Measurements from ENCODE around the gene CHERP.
"Not testable (repeated sequence)": the region's sequence is repeated elsewhere in the genome, so short reads cannot be mapped to it uniquely, and the experiment has no call there.

Gene CHERP

DNA sequence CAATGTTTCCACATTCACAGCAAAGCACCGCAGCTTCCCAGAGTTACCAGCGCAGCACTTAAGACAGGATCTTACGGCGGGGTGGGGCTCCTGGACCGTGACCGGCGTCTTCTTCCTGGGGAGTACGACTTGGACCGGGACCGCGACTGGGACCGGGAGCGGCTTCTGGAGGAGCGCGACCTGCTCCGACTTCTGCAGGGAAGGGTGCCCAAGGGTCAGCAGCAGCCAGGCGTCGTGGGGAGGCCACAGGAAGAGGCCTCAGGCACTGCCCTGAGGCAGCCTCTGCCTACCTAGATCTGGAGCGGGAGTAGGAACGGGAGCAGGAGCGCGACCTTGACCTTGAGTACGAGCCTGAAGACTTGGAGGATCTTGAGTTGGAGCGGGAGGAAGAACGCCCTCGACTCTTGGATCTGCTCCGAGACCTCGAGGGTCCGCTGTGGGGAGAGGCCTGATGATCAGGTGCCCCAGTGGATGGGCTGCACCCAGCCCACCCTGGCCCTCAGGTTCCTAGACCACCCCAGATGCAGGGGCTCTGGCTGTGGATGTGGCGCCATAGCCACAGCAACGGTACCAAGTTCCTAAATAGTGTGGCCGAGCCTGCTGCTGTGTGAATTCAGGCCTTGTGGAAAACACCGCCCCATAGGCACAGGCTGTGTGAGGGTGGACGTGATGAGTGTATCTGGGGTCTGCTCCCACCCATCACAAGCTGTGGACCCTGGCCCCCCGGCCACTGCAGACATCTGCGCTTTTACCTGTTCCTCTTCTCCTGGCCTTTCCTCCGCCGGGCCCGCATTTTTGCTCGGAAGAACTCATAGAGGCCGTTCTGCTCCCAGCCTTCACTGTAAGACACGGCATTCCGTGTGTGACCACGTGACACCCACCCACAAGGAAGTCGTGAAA lies 21.9 kb downstream of the CHERP start:
- DNase-seq (ENCODE audit: low read depth in 2 of 2) = no peak

DNA sequence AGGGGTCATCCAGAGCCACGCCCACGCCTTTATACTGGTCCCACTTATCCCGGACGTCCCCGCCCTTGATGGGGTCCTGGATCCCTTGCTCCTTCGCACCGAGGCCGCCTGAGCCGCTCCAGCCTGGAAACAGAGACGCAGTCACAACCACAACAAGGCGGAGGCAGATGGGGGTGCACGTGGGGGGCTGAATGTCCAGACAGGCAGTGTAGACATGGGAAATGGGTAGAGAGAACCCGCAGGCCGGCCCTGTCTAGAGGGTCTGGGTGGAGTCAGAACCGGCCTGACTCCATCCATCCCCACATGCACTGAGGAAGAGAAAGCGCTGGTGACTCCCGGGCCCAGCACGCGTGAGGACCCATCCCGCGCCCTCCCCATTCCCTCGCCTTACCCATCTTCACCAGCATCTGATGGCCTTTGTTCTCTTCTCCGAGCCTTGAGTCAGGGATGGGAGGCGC lies 23.0 kb downstream of the CHERP start:
- DNase-seq (ENCODE audit: low read depth in 2 of 2) = no peak

DNA sequence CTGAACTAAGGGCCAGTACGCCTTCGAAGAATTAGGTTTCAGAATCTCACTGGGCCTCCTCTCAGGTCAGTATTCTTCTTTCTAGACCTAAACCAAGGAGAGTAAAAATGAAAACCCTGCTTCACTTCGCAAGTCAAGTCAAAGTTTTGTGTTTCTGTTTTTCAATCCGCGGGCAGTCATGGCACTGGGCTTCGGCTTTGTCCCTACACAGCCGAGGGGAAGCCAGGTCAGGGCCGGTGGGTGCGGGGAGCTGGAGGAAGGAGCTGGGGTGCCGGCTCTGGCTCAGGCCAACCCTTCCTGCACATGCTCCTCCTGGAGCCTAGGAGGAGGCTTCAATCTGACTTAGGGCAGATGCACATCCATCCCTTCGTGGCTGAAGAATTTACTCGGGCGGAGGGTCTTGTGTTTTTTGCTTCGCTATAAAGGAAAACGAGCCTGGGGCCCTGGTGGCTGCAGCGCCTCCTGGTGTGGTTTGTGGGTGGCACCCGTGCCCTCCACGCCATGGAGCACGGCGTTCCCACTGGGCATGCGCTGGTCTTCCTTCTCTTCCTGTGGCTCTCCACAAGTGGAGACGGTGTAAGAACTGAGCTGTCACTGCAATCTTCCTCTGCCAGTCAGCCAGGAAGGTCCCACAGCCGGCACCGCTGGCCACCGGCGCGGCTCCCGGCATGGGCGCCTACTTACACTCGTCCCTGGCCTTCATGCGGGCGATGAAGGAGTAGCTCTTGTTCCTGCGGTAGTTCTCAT lies 23.6 kb downstream of the CHERP start:
- no peak for DNase-seq (ENCODE audit: low read depth in 2 of 2)

DNA sequence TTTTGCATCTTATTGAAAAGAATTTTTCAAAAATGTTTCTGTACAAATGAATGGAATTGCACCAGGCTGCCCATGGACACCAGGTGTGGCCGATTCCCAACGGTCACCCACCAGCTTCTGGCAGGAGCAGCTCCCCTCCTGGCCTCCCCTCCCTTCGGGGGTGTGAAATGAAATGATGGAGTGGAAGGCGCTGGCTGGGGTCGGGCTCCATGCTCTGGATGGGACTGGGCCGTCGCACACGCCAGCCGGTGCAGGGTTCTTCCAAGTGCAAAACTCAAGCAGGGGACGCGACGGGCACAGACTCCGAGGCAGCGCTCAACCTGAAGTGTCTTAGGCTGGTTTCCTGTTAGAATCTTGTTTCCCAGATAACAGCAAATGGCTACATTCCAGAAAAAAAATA lies 24.2 kb downstream of the CHERP start:
- no peak for DNase-seq (ENCODE audit: low read depth in 2 of 2)

DNA sequence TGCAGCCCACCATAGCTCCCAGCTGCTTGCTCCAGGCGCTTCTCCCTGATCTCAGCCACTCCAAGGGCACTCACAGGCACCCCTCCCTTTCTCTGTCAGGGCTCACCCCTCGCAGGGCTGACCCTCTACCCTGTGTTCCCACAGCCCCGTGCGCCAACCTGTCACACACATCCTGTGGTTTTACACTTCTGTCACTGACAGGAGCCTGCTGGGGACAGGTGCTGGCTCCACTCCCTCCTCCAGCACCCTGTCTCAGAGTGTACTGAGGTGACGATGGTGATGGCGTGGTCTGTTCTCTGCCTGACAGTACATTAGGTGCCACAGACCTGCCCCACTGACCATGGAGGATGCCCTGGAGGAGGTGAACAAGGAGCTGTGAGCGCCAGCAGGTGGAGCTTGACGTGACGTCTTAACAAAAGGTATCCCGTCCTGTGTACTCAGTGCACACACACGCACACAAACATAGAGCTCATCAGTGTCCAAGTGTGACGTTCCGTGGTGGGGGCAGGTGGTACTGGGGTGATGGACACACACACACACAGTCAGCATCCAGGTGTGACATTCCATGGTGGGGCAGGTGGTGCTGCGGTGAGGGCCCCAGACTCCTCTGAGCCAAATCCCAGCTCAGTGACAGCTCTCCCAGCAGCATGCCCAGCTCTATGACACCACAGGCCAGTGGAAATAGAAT lies 25.2 kb downstream of the CHERP start:
- DNase-seq (ENCODE audit: low read depth in 2 of 2) = no peak

DNA sequence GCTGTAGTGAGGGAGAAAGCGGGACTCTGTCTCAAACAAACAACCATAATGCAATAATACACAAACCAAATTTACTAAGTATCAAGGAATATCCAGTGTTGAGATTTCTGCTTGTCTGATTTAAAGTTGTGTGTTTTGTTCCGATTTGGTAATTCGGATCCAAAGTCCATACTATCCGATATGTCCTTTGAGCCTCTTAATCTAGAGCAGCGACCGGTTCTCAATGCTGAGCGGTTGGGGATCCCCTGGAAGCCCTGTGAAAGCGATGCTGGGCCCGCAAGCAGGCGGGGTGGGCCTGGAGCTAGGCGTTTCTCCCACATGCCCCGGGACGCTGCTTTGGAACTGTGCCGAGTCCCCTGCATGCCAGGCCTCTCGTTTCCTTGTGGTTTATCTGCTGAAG lies 25.9 kb downstream of the CHERP start:
- DNase-seq (ENCODE audit: low read depth in 2 of 2) = no peak

DNA sequence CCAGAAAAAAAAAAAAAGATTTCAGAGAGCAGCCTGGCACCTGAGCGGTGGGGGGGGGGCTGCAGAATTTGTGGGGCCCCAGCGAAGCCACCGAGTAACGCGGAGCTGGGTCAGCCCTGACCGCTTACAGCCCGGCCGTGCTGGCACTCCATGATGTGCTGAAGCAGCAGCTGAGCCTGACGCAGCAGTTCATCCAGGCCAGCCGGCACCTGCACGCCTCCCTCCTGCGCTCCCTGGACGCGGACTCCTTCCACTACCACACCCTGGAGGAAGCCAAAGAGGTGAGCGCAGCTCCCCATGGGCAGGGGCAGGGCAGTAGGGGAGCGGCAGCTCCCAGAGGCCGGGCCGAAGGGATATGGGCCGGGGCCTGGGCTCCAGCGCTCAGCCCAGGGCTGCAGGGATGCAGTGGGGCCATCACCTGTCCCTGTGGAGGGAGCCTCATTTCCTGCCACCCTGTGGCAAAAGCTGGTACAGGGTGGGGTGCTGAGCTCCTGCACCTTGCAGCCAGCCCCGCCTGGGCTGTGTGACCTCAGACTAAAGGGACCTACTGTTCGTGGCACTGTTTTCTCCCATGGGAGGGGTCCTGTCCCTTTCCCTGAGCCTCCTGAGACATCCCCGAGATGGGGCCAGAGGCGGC lies 27.7 kb downstream of the CHERP start:
- no peak for DNase-seq (ENCODE audit: low read depth in 2 of 2)

DNA sequence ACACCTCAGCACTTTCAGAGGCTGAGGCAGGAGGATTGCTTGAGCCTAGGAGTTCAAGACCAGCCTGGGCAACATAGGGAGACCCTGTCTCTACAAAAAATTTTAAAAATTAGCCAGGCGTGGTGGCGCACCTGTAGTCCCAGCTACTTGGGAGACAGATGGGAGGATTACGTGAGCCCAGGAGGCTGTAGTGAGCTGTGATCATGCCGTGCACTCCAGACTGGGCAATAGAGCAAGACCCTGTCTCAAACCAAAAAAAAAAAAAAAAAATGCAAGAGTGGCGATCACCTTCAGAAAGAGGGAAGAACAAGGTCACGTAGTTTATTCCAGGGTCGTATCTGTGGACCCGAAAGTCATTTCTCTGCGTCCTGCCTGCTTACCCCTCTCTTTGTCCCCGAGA lies 29.6 kb downstream of the CHERP start:
- DNase-seq (ENCODE audit: low read depth in 2 of 2) = not testable (repeated sequence)

DNA sequence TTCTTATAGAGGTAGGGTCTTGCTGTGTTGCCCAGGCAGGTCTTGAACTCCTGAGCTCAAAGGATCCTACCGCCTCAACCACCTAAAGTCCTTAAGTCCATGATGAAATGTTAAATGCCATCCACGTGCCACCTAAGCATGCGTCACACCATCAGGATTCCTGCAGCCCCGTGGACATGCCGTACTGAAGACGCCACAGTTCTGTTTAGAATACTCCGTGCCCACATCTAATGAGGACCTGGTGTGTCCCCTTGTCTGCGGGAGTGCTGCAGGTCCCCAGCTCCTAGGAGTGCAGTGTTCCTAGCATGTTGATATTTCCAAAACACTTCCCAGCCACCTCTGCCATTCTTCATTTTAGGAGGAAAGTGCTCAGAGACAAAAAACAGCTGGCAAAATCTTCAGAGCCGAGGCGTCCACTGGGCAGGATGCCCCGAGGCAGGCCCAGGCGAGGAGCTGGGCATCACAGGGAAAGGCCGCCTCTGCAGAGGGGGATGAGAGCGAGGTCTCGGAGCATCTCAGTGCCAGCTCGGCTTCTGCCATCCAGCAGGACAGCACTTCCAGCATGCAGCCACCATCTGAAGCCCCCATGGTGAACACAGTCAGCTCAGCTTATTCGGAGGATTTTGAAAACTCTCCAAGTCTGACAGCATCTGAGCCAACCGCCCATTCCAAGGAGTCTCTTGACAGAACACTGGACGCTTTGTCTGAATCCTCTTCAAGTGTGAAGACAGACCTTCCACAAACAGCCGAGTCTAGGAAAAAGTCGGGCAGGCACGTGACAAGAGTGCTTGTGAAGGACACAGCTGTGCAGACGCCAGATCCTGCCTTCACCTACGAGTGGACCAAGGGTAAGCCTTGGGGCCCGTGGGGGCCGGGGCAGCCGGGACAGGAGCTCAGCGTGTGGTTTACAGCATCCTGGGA lies 32.8 kb downstream of the CHERP start:
- no peak for DNase-seq (ENCODE audit: low read depth in 2 of 2)

DNA sequence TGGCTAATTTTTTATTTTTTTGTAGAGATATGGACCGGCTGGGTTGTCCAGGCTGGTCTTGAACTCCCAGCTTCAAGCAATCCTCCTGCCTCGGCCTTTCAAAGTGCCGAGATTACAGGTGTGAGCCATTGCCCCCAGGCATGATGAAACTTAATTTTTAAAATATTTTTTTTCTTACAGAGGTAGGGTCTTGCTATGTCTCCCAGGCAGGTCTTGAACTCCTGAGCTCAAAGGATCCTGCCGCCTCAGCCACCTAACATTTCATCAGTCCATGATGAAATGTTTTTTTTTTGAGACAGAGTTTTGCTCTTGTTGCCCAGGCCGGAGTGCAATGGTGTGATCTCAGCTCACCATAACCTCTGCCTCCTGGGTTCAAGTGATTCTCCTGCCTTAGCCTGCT lies 33.7 kb downstream of the CHERP start:
- no peak for DNase-seq (ENCODE audit: low read depth in 2 of 2)

DNA sequence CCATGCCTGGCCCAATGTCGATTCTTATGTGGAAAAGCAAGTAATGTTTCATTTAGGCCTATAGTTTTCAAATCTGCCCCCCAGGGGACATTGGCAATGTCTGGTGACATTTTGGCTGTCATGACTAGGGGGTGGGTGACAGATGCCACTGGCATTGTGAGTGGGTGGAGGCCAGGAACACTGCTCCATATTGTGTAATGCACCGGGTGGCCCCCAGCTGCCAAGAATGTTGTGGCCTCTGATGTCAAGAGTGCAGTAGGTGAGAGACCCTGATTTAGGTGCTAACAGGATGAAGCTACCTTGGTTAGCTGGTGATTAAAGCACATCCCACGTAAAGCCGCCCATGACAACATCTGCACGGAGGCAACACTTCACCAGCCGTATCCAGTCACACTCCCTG lies 35.3 kb downstream of the CHERP start:
- no peak for DNase-seq (ENCODE audit: low read depth in 2 of 2)

DNA sequence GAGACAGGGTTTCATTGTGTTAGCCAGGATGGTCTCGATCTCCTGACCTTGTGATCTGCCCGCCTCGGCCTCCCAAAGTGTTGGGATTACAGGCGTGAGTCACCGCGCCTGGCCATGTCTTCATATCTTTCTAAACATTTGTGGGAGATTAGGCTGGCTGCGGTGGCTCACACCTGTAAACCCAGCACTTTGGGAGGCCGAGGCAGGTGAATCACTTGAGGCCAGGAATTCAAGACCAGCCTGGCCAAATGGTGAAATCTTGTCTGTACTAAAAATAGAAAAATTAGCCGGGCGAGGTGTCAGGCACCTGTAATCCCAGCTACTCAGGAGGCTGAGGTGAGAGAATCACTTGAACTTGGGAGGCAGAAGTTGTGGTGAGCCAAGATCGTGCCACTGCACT lies 36.1 kb downstream of the CHERP start:
- not testable (repeated sequence) for DNase-seq (ENCODE audit: low read depth in 2 of 2)

DNA sequence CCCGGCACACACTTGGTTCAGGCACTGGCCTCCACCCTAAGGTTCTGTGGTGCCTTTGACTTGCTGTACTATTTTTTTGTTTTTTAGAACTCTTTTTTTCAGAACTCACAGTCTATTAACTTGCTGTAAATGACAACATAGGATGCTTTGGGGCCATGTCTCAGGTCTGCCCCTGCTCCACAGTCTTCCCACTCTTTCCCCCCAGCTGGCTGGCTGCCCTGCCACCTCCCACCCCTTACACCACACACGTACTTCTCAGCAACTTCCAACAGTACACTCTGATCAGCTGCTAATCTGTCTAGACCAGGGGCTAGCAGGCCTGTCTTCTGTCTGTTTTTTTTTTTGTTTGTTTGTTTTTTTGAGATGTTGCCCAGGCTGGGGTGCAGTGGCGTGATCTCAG lies 38.0 kb downstream of the CHERP start:
- DNase-seq (ENCODE audit: low read depth in 2 of 2) = no peak

DNA sequence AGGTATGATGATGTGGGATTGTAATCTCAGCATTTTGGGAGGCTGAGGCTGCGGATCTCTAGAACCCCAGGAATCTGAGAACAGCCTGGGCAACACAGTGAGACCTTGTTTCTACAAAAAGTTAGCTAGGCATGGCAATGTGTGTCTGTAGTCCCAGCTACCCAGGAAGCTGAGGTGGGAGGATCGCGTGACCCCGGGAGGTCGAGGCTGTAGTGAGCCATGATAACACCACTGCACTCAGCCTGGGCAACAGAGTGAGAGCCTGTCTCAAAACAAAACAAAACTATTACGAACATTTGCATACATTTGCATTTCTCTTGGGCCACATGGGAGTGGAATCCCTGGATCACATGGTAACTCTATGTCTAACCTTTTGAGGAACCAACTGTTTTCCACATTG lies 44.4 kb downstream of the CHERP start:
- no peak for DNase-seq (ENCODE audit: low read depth in 2 of 2)

DNA sequence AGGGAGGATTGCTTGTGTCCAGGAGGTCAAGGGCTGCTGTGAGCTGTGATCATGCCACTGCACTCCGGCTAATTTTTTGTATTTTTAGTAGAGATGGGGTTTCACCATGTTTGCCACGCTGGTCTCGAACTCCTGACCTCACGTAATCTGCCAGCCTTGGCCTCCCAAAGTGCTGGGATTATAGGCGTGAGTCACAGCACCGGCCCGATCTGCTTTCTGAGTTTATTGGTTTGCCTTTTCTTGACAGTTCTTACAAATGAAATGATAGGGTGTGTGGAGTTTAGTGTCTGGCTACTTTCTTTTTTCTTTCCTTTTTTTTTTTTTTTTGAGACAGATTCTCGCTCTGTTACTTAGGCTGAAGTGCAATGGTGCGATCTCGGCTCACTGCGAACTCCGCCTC lies 45.2 kb downstream of the CHERP start:
- no peak for DNase-seq (ENCODE audit: low read depth in 2 of 2)

DNA sequence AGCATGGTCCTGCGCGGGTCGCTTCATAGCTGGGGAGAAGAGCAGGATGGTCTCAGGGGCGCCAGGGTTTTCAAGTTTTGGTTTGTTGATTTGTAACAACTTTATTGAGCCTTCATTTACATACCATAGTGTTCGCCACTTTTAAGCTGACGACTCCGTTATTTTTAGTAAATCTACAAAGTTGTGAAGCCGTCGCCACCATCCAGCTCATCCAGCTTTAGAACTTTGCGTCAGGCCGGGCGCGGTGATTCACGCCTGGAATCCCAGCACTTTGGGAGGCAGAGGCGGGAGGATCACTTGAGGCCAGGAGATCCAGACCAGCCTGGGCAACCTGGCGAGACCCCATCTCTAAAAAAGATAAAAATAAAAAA lies 45.6 kb downstream of the CHERP start:
- DNase-seq (ENCODE audit: low read depth in 2 of 2) = no peak

DNA sequence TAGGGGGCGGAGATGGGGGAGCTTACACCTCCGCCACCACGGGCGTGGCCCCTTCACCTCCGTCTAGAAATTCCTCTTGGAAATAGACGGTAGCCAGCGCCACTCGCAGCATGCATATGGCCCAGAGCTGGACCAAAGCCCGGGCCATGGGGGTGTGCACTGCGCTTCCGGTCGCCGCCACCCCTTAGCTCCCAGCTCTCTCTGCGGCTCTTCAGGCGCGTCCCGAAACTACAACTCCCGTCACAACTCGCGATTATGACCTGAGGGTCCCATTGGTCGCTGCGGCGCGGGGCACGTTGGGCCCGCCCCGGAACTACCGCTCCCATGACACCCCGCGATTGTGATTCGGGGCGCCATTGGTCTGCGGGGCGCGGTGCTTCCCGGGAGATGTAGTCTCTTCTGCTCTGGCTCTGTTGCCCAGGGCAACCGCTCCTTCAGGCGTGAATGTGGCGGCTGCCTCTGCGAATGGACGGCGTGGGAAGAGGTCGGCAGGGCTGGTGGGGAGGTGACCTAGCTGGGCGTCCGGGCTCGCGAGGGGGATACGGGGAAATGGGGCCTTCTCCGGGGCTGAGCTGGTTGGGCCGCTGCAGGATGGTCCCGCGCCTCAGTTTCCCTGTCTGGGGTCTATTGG lies 46.1 kb downstream of the CHERP start, which contains the start of the genes C19orf44 and CALR3:
TSS of gene C19orf44 (plus strand) at position 413 of the 631 bp plus-strand sequence. CDS start 4,399 bp downstream, outside the sequence.
TSS of gene CALR3 (minus strand) at position 186 of the 631 bp plus-strand sequence. CDS start at position 148, 38 bp downstream.
- peak; percentile 95 to 97 for DNase-seq (ENCODE audit: low read depth in 2 of 2)

DNA sequence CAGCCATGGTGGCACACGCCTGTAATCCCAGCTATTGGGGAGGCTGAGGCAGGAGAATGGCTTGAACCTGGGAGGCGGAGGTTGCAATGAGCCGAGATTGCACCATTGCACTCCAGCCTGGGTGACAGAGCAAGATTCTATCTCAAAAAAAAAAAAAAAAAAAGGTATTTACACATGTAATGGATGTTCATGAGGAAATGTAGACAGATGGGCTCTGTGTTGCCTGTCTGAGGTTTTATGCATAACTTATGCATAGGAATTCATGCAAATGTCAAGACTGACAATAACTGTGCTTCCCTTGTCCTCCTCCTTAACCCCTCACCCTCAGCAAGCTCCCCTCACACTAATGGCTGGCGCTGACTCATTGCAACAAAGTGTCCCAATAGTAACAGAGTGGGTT lies 55.8 kb downstream of the CHERP start:
- not testable (repeated sequence) for DNase-seq (ENCODE audit: low read depth in 2 of 2)

DNA sequence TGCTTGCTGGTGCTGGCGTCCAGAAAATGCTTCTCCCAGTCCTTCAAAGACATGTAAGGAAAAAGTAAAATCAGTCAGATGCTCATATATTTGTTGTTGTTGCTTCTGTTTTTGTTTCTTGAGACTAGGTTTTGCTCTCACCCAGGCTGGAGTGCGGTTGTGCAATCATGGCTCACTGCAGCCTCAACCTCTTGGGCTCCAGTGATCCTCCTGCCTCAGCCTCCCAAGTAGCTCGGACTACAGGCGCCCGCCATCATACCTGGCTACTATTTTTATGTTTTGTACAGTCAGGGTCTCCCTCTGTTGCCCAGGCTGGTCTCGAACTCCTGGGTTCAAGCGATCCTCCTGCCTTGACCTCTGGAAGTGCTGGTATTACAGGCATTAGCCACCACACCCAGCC lies 59.5 kb downstream of the CHERP start:
- no peak for DNase-seq (ENCODE audit: low read depth in 2 of 2)

DNA sequence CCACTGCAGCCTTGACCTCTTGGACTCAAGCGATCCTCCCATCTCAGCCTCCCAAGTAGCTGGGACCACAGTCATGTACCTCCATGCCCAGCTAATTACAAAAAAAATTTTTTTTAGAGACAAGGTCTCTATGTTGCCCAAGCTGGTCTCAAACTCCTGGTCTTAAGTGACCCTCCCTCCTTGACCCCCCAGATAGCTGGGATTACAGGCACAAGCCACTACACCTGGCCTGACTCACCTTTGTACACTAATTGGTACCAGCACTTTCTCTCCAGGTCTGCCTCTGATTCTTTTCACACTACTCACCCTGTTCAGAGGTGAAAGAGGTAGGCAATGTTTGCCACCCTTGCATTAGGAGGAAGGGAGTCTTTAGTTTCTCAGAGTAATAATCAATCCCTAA lies 64.9 kb downstream of the CHERP start:
- DNase-seq (ENCODE audit: low read depth in 2 of 2) = no peak

All from stimulated activated CD4-positive, alpha-beta T cell treated with anti-CD3 and anti-CD28 coated beads, Interleukin-15, amount 100 ng/mL, for 48 hours (primary cell).